Vagina (tissue), 2 donors: ENCODE measurements around the gene MAPK13. TPM values are rescaled to one million over a fixed set of nuclear protein-coding genes. Genes with fewer than 3 reads are reported as not detected.

Experiments used
- DNase-seq, 2 donors: peaks; one replicate each; pipeline ENCODE4 v3.0.0-alpha.2; 2017; ENCODE audit errors: extremely low spot score in 2 of 2
- H3K27ac ChIP-seq: fragments of 200-600 bp; sonication (generic); one replicate; pipeline ENCODE4 v1.5.1; 2019
- H3K27me3 ChIP-seq: fragments of 200-600 bp; sonication (generic); one replicate; pipeline ENCODE4 v1.5.1; 2019
- H3K36me3 ChIP-seq, 2 donors: fragments of 200-600 bp; sonication (generic); one replicate each; pipeline ENCODE4 v1.5.1; 2017 to 2019
- H3K4me1 ChIP-seq: fragments of 200-600 bp; sonication (generic); one replicate; pipeline ENCODE4 v1.5.1; 2019
- H3K4me3 ChIP-seq, 2 donors: fragments of 200-600 bp; sonication (generic); 1 replicate in 1 of 2; 2 replicates in 1 of 2; pipeline ENCODE4 v1.5.1; 2016 to 2019
- H3K9me3 ChIP-seq: fragments of 200-600 bp; sonication (generic); one replicate; pipeline ENCODE4 v1.5.1; 2019
- POLR2A ChIP-seq, 2 donors: fragments of 450-650 bp; IDR thresholded peaks; one replicate each; pipeline ENCODE4 v1.6.1; 2017; ENCODE audit warnings: antibody characterized with exemption in 2 of 2, mild to moderate bottlenecking in 2 of 2, moderate library complexity in 2 of 2
- POLR2AphosphoS5 ChIP-seq, 2 donors: sonication (generic); formaldehyde crosslinking; IDR thresholded peaks; one replicate each; pipeline ENCODE4 v1.9.0; 2017; ENCODE audit warnings: antibody characterized with exemption in 2 of 2, mild to moderate bottlenecking in 2 of 2, low read depth in 1 of 2; ENCODE audit not compliant: insufficient read depth in 1 of 2
- intact Hi-C: fragments of 100-400 bp; cut with DNase I; formaldehyde crosslinking; loops from one replicate; pipeline ENCODE4 v1.15.1; 2023
- total RNA-seq: library from RNA; depleted of rRNA; stranded (reverse); fragments of >200 nt; gene quantifications from one replicate; pipeline ENCODE4 v1.2.3, GENCODE V29; 2016
- TF ChIP-seq, protein P1 (sequence below), 3 experiments: fragments of 450-650 bp in 2 of 3; fragments of 200-600 bp in 1 of 3; sonication (generic) in 1 of 3; IDR thresholded peaks; one replicate each; pipeline ENCODE4 v1.5.1; 2017 to 2019; ENCODE audit warnings: antibody characterized with exemption in 3 of 3, mild to moderate bottlenecking in 2 of 3, moderate library complexity in 2 of 3

The MAPK13 gene
- total RNA-seq, 1 donor from 2014 or later = 21.9 TPM

DNA sequence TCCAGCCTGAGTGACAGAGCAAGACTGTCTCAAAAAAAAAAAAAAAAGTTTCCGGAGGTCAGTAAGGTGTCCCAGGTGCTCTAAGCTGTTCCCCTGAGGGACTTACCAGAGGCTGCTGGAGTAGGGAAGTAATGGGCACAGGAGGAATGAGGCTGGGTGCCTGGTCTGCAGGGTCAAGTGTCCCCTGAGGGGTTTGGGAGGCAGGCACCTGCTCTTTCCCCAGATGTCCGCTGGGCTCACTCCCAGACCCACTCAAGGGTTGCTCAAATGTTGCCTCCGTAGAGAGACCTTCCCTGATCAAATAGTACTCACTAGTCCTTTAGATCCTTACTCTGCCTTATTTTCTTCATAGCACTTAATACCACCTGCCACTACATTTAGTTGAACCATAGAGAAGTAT lies 5.4 kb upstream of the MAPK13 start:
- Histone ChIP-seq H3K4me1 (peaks cover 33% of the 10 kb centered on the region), H3K9me3 (no peaks in the 10 kb centered on the region), H3K4me3 (no peak overlapping the region), H3K27ac (no peak overlapping the region), H3K27me3 (no peaks in the 10 kb centered on the region), H3K36me3 (no peaks in the 10 kb centered on the region)
- no peak for DNase-seq
- intact Hi-C loops = no loop called here
- TF ChIP-seq, protein P1, sequence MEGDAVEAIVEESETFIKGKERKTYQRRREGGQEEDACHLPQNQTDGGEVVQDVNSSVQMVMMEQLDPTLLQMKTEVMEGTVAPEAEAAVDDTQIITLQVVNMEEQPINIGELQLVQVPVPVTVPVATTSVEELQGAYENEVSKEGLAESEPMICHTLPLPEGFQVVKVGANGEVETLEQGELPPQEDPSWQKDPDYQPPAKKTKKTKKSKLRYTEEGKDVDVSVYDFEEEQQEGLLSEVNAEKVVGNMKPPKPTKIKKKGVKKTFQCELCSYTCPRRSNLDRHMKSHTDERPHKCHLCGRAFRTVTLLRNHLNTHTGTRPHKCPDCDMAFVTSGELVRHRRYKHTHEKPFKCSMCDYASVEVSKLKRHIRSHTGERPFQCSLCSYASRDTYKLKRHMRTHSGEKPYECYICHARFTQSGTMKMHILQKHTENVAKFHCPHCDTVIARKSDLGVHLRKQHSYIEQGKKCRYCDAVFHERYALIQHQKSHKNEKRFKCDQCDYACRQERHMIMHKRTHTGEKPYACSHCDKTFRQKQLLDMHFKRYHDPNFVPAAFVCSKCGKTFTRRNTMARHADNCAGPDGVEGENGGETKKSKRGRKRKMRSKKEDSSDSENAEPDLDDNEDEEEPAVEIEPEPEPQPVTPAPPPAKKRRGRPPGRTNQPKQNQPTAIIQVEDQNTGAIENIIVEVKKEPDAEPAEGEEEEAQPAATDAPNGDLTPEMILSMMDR (IDR thresholded peaks at IDR 0.05) = no peak
- TF ChIP-seq POLR2AphosphoS5 (IDR thresholded peaks at IDR 0.05; ENCODE audit: insufficient read depth in 1 of 2, low read depth in 1 of 2) (no peak), POLR2A (IDR thresholded peaks at IDR 0.05) (no peak)

DNA sequence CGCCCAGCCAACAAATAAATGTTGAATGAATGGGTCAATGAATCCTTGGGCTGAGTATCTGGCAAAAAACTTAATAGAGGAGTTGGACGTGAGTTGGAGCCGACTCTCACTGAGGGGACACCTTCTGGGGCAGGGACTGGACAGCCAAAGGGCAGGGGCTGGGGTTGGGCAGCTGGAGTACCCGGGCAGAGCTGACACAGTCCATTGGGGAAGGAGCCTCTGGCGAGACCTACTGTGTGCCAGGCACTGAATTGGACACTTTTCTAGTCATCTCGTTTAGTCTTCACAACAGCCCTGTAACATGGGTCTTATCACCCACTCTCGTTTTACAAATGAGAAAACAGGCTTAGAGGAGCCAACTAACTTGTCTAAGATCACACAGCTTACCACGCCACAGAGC lies 4.7 kb upstream of the MAPK13 start:
- DNase-seq = no peak
- no peaks in the 10 kb centered on the region for H3K27me3 ChIP-seq
- no peak overlapping the region for H3K27ac ChIP-seq
- peaks cover 31% of the 10 kb centered on the region for H3K4me1 ChIP-seq
- no peaks in the 10 kb centered on the region for H3K36me3 ChIP-seq
- H3K4me3 ChIP-seq = no peak overlapping the region
- TF ChIP-seq POLR2AphosphoS5 (IDR thresholded peaks at IDR 0.05; ENCODE audit: insufficient read depth in 1 of 2, low read depth in 1 of 2) = no peak
- TF ChIP-seq POLR2A (IDR thresholded peaks at IDR 0.05) = no peak
- TF ChIP-seq, protein P1 (IDR thresholded peaks at IDR 0.05) = no peak
- intact Hi-C loops = no loop called here
- no peaks in the 10 kb centered on the region for H3K9me3 ChIP-seq

DNA sequence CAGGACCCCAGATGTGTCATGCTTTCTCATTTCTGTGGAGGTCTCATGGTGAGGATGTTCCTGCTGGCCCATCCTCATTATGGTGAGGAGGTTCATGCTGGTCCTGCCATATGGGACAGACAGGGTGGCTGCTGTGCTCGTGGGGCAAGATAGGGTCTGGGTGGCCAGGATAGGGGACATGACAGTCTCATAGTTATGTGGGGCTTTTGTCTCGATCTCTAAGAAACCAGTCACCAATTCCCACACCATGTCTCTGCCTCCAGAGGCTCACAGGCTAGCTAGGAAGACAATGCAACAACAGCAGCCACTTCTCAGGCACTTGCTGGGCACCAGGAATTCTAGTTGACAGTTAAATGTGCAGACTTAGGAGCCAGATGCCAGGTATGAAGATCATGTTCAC lies 4.2 kb upstream of the MAPK13 start:
- H3K27ac ChIP-seq = no peak overlapping the region
- H3K4me1 ChIP-seq = peaks cover 31% of the 10 kb centered on the region
- no peak overlapping the region for H3K4me3 ChIP-seq
- TF ChIP-seq POLR2AphosphoS5 (IDR thresholded peaks at IDR 0.05; ENCODE audit: insufficient read depth in 1 of 2, low read depth in 1 of 2) (no peak), POLR2A (IDR thresholded peaks at IDR 0.05) (no peak)
- TF ChIP-seq, protein P1 (IDR thresholded peaks at IDR 0.05) = no peak
- no peaks in the 10 kb centered on the region for H3K36me3 ChIP-seq
- no peaks in the 10 kb centered on the region for H3K9me3 ChIP-seq
- DNase-seq = no peak
- H3K27me3 ChIP-seq = no peaks in the 10 kb centered on the region
- intact Hi-C loops = no loop called here

DNA sequence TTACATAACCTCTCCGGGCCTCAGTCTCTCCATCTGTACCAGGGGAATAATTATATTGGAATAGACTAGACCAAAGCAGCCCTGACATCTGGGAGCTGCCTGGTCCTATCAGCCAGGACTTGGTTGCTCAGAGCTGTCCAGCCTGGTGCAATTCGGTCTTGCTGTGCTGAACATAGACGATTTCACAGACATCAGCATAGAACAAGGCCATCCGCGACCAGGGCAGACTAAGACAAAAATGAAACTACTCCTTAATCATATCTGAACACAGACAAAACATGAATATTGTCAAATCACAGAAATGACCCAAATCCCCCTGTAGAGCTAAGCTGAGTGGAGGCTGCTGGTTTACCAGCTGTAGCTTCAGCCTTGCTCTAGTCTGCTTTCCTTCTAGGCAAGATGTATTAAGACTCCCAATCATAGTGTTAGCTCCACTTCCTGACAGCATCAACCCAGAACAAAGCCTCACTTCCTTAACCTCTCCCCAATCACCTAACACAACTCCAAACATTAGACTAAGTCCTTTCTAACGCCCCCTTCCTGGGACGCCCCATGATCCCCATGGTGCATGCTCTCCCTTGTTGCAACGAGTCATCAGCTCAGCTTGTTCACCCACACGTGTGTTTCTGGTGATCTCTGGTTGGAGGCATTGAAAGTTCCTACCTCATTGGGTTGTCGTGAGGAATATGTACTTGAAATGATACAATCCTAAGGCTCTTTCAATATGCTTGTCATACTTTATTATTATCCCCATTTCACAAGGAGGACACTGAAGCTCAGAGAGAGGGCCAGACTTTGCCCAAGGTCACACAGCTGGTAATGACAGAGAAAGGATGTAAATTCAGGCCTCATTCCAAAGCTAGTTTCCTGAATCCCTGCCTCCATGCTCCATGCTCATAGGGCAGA lies 3.5 kb upstream of the MAPK13 start:
- TF ChIP-seq, protein P1 (IDR thresholded peaks at IDR 0.05) = no peak
- TF ChIP-seq POLR2AphosphoS5 (IDR thresholded peaks at IDR 0.05; ENCODE audit: insufficient read depth in 1 of 2, low read depth in 1 of 2) (no peak), POLR2A (IDR thresholded peaks at IDR 0.05) (no peak)
- DNase-seq = no peak
- intact Hi-C loops = no loop called here
- no peaks in the 10 kb centered on the region for H3K9me3 ChIP-seq
- H3K27ac ChIP-seq = no peak overlapping the region
- H3K4me1 ChIP-seq = peaks cover 31% of the 10 kb centered on the region
- H3K4me3 ChIP-seq = no peak overlapping the region
- no peaks in the 10 kb centered on the region for H3K27me3 ChIP-seq
- no peaks in the 10 kb centered on the region for H3K36me3 ChIP-seq

DNA sequence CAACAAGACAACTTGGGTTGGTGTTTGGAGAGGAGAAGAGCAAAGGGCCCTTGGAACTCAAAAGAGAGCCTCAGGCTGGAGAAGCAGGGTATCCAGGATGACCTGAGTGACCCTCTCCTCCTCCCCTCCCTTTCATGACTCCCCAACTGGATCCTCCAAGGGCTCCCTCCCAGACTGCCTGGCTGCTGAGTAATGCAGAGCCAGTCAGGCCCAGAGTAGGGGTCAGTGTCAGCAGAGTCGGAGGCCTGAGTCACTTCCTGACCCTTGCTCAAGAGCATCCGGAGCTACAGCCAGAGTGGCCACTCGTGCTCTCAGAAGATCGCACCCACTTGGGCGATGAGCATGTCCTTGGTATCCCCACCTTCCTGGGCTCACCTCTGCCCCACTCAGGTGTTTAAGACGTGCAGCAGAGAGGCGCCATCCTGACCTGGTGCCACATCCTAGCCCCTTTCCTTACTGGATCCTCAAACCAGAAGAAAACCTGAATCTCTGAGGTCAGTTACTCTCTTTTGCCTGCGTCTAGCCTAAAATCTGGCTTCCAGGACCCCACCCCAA lies 2.8 kb upstream of the MAPK13 start:
- TF ChIP-seq, protein P1 (IDR thresholded peaks at IDR 0.05) = no peak
- TF ChIP-seq POLR2AphosphoS5 (IDR thresholded peaks at IDR 0.05; ENCODE audit: insufficient read depth in 1 of 2, low read depth in 1 of 2) (no peak), POLR2A (IDR thresholded peaks at IDR 0.05) (no peak)
- no peaks in the 10 kb centered on the region for H3K27me3 ChIP-seq
- DNase-seq = peak in 1 of 2 donors; percentile 87
- H3K9me3 ChIP-seq = no peaks in the 10 kb centered on the region
- no peak overlapping the region for H3K27ac ChIP-seq
- intact Hi-C loops = no loop called here
- H3K4me1 ChIP-seq = peaks cover 33% of the 10 kb centered on the region
- H3K4me3 ChIP-seq = no peak overlapping the region
- H3K36me3 ChIP-seq = no peaks in the 10 kb centered on the region
